Dedifferentiated amniotic fluid mesenchymal stem cell (primary cell): ENCODE measurements around the gene MPC2.
"Not testable (repeated sequence)": the region's sequence is repeated elsewhere in the genome, so short reads cannot be mapped to it uniquely, and the experiment has no call there.

Source experiments
- DNase-seq: peaks from one replicate; pipeline ENCODE4 v3.0.0-alpha.2; 2016; ENCODE audit errors: extremely low spot score

Gene MPC2

GRCh38 chr1:167934426-167935215 lies 2.3 kb downstream of the MPC2 start:
- DNase-seq = no peak

GRCh38 chr1:167933788-167934187 lies 3.1 kb downstream of the MPC2 start:
- DNase-seq = no peak

- no peak for DNase-seq
Observed at GRCh38 chr1:167929725-167930124, 7.1 kb downstream of the MPC2 start.

- DNase-seq = not testable (repeated sequence)
Observed at GRCh38 chr1:167928919-167929318, 8.0 kb downstream of the MPC2 start.

GRCh38 chr1:167928457-167928852 lies 8.4 kb downstream of the MPC2 start:
- DNase-seq = no peak

GRCh38 chr1:167927046-167927754 lies 9.7 kb downstream of the MPC2 start:
- no peak for DNase-seq

- DNase-seq = no peak
Observed at GRCh38 chr1:167926486-167926997, 10.3 kb downstream of the MPC2 start.

GRCh38 chr1:167924543-167925231 lies 12.2 kb downstream of the MPC2 start:
- DNase-seq = no peak

- no peak for DNase-seq
Observed at GRCh38 chr1:167924102-167924501, 12.8 kb downstream of the MPC2 start.

- DNase-seq = no peak
Observed at GRCh38 chr1:167923324-167924056, 13.4 kb downstream of the MPC2 start.

- no peak for DNase-seq
Observed at GRCh38 chr1:167922611-167923074, 14.2 kb downstream of the MPC2 start.

- DNase-seq = no peak
Observed at GRCh38 chr1:167922023-167922422, 14.8 kb downstream of the MPC2 start.

- no peak for DNase-seq
Observed at GRCh38 chr1:167916766-167917511, 19.9 kb downstream of the MPC2 start.

- no peak for DNase-seq
Observed at GRCh38 chr1:167915569-167915968, 21.3 kb downstream of the MPC2 start.

GRCh38 chr1:167913895-167914496 lies 22.9 kb downstream of the MPC2 start, which contains the start of gene ADCY10:
TSS of gene ADCY10 (minus strand) at chr1:167914134. CDS start at chr1:167905140, 8,994 bp downstream.
- no peak for DNase-seq

GRCh38 chr1:167912294-167912693 lies 24.6 kb downstream of the MPC2 start:
- no peak for DNase-seq

GRCh38 chr1:167911413-167911812 lies 25.5 kb downstream of the MPC2 start:
- DNase-seq = no peak

- no peak for DNase-seq
Observed at GRCh38 chr1:167910530-167910929, 26.3 kb downstream of the MPC2 start.

GRCh38 chr1:167909691-167910180 lies 27.1 kb downstream of the MPC2 start:
- DNase-seq = no peak

GRCh38 chr1:167905671-167906070 lies 31.2 kb downstream of the MPC2 start:
- DNase-seq = no peak
